ENCODE results near the gene PPP1R1B.

Gene PPP1R1B

DNA sequence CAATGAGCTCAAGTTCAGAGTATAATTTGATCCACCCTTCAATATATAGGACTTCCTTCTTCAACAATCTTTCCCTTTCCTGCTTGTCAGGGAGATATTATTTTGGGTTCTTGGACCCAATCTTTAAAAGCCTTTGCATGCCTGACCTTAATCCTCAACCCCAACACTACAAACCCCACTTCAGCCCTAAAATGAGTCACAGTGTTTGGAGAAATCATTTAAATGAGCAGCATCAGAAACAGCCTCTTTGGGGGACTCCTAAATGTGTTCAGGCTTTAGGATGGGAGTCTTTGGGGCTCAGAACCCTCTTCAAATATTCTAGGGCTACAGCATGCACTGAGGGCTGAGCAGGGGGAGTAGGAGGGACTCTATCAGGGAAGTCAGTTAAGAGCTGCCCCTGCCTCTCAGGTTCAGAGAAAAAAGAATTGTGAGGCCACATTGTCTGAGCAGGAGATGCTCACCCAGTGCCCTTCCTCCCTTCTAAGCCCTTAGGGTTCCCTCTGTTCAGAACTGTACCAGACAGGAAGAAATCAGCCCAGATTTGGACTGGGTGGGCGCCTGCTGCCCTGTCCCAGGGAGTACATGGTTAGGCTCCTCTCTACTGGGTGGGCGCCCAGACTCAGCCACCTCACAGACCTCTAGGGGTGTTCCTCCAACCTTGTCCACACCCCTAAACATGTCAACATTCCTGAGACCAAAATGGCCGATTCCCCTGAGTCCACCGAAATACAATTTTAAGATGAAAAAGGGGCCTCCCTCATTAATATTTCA lies 24.0 kb upstream of the PPP1R1B start:
- H3K27ac ChIP-seq (ENCODE audit: low read depth, low read length): no peak overlapping the region
- no peak overlapping the region for H3K4me3 ChIP-seq (ENCODE audit: low read length)
- H3K36me3 ChIP-seq (ENCODE audit: control insufficient read depth, insufficient read depth, low read length): no peaks in the 10 kb centered on the region
- H3K27me3 ChIP-seq (ENCODE audit: control insufficient read depth, insufficient read depth, low read length): peaks cover 60% of the 10 kb centered on the region
- H3K4me1 ChIP-seq (ENCODE audit: control insufficient read depth, insufficient read depth, low read length): no peaks in the 10 kb centered on the region
- no peak overlapping the region for H3K9ac ChIP-seq (ENCODE audit: low read length)

DNA sequence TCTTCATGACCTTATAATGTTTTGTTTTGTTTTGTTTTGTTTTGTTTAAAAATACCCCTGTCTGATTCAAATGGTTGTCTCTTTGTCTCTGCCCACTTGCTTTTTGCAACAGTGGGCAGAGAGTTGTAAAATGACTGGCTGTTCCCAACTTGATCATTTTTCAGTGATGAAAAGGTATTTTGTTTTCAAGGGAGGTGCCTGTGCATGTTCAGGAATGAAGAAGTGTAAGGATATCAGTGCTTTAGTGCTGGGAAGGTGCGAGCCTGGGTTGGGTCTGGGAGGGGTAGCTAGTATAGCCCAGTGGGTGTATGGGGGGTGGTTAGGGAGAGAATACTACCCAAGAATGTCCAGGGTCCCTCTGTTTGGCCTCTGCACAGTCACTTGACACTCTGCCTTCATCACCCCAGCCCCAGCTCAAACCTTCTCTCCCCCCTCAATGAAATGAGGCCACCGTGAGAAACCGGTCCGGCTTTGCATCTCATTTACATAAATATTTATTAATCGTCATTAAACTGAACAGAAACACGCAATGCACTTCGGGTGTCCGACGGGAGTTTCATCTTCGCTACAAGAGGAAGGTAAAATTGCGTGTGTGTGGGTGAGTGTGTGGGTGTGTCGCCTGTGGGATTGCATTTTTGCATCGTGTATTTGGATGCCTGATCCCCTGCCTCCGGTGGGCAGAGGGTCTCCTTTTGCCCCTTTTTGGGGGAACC lies 23.3 kb upstream of the PPP1R1B start:
- Histone ChIP-seq H3K4me3 (ENCODE audit: low read length) (no peak overlapping the region), H3K36me3 (ENCODE audit: control insufficient read depth, insufficient read depth, low read length) (no peaks in the 10 kb centered on the region), H3K27me3 (ENCODE audit: control insufficient read depth, insufficient read depth, low read length) (peaks cover 59% of the 10 kb centered on the region), H3K9ac (ENCODE audit: low read length) (no peak overlapping the region), H3K27ac (ENCODE audit: low read depth, low read length) (no peak overlapping the region), H3K4me1 (ENCODE audit: control insufficient read depth, insufficient read depth, low read length) (no peaks in the 10 kb centered on the region)

DNA sequence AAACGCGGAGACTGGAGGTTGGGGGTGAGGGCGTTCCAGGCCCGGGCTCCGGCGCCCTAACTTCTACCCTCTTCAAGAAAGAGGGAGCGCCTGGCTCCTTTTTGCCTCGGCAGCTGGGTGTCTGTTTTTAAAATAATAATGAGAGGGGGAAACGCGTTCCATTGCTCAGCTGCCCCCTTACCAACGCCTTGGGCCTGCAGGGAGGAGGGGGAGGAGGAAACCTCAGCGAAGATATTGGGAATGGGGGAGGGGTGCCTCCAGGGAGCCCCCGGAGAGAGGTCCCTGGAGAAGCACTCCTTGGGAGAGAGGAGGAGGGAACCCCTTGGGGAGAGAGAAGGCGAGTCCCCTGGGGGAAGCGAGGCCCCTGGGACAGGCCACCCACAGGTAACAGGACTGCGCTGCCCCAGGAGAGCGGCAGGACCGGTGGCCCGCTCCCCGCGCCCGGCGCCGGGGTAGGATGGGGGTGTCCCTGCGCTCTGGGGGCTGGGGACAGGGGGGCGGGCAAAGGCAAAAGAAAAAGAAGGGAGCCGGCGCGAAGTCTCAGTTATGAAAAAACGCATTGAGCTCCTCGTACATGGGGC lies 21.8 kb upstream of the PPP1R1B start:
- H3K36me3 ChIP-seq (ENCODE audit: control insufficient read depth, insufficient read depth, low read length): no peaks in the 10 kb centered on the region
- no peak overlapping the region for H3K27ac ChIP-seq (ENCODE audit: low read depth, low read length)
- H3K4me3 ChIP-seq (ENCODE audit: low read length): no peak overlapping the region
- H3K4me1 ChIP-seq (ENCODE audit: control insufficient read depth, insufficient read depth, low read length): no peaks in the 10 kb centered on the region
- H3K27me3 ChIP-seq (ENCODE audit: control insufficient read depth, insufficient read depth, low read length): peaks cover 55% of the 10 kb centered on the region
- H3K9ac ChIP-seq (ENCODE audit: low read length): no peak overlapping the region

DNA sequence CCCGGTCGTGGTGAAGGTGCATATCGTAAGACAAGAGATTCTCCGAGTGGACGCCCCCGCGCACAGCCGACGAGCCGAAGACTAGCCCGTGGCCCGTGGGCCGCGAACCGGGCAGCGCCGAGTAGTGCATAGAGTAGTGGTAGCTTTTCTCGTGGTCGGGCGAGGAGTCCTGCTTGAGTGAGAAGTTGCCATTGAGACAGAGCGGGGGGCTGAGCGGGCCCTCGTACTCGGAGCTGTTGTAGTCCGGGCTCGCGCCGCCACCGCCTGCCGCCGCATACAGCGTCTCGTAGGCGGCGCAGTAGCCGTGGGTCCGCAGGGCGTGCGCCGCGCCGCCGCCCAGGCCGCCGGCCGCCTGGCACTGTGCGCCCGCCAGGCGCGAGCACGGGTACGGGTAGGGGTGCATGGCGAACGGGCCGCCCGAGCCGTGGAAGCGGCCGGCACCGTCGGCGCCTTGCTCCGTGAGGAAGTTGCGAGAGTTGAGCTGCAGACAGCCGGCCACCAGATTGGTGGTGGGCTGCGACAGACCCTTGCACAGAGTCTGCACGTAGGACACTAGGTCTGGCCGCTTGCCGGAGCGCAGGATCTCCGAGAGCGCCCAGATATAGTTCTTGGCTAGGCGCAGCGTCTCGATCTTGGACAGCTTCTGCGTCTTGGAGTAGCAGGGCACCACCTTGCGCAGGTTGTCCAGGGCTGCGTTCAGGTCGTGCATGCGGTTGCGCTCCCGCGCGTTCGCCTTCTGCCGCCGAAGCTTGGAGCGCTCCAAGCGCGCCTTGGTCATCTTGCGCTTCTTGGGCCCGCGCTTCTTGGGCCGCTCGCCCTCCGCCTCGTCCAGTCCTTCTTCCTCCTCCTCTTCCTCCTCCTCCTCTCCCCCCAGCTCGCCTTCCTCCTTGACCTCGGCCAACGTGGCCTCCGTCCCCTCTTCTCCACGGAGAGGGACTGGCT lies 21.0 kb upstream of the PPP1R1B start:
- H3K27ac ChIP-seq (ENCODE audit: low read depth, low read length): no peak overlapping the region
- no peaks in the 10 kb centered on the region for H3K36me3 ChIP-seq (ENCODE audit: control insufficient read depth, insufficient read depth, low read length)
- no peaks in the 10 kb centered on the region for H3K4me1 ChIP-seq (ENCODE audit: control insufficient read depth, insufficient read depth, low read length)
- peak overlapping the region; percentile 46 for H3K4me3 ChIP-seq (ENCODE audit: low read length)
- no peak overlapping the region for H3K9ac ChIP-seq (ENCODE audit: low read length)
- peaks cover 50% of the 10 kb centered on the region for H3K27me3 ChIP-seq (ENCODE audit: control insufficient read depth, insufficient read depth, low read length)

DNA sequence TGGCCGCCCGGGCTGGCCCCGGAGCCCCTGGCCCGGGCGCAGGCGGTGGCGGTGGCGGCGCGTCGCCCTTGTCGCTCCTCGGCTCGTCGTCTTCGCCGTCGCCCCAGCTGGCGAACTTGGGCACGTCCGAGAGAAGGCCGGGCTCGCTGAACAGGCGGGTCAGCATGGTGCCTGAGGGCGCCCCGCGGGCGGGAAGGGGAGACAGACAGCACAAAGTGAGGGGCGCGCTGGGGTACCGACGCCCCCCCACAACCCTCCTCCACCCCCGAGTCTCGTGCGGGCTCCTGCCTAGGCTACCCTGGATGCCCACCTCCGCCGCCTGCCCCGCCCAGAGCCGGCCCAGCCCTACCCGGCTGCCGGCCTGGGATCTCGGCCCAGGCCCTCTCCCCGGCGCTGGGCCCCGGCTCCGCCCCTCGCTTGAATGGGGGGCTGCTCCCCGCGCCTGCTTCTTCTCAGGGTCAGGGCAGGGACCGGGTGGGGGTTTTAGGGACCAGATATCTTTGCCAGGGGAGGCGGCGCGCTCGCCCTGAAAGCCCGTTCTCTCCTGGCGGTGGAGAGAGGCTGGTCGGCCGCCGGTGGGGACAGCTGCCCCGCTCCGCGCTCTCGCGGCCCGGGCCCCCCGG lies 20.2 kb upstream of the PPP1R1B start:
- no peak overlapping the region for H3K27ac ChIP-seq (ENCODE audit: low read depth, low read length)
- H3K4me3 ChIP-seq (ENCODE audit: low read length): peak overlapping the region; percentile 46
- H3K4me1 ChIP-seq (ENCODE audit: control insufficient read depth, insufficient read depth, low read length): no peaks in the 10 kb centered on the region
- peaks cover 45% of the 10 kb centered on the region for H3K27me3 ChIP-seq (ENCODE audit: control insufficient read depth, insufficient read depth, low read length)
- no peak overlapping the region for H3K9ac ChIP-seq (ENCODE audit: low read length)
- no peaks in the 10 kb centered on the region for H3K36me3 ChIP-seq (ENCODE audit: control insufficient read depth, insufficient read depth, low read length)

DNA sequence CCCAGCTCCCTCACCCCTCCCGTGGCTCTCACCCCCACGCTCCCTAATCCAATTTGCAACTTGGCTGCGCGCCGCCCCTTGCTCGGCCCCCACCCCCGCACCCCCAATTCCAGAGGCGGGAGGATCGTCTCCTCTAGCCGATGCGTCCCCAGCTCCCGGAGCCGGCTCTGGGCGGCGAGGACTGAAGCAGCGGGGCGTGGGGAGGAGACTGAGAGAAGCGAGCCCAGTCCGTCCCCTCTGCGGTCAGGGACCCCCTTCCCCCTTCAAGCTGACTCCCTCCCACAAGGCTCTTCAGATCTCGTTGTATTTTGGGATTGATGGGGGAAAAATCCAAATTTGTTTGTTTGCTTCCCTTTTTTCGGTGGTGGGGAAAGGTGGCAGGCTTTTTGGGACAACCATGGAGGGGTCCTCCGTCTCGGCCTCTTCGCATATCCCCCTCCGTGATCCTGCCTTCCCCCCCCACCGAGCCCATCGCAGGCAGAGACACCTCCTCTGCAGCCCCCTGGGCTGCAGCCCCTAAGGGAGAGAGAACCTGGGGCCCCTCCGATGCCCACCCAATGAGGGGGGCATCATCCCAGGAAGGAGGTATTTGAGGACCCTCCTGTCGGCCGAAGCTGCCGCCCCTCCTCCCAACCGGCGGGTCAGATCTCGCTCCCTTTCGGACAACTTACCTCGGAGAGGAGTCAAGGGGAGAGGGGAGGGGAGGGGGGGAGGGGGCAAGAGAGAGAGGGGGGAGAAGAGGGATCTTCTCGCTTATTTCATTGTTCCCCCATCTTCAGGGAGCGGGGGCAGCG lies 19.5 kb upstream of the PPP1R1B start:
- H3K36me3 ChIP-seq (ENCODE audit: control insufficient read depth, insufficient read depth, low read length): no peaks in the 10 kb centered on the region
- no peak overlapping the region for H3K9ac ChIP-seq (ENCODE audit: low read length)

DNA sequence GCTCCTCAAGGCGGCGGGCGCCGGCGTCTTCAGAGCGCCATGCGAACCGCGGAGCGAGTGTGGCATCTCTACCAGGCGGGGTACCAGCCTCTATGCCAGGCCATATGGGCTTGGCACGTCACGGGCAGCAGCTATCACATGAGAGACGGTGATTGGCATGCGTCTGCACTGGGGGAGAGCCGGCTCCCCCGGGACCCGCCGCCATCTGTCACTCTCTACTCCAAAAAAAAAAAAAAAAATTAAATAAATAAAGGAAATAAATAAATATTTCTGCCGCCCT lies 19.0 kb upstream of the PPP1R1B start, which contains the start of gene NEUROD2:
TSS of gene NEUROD2 (minus strand) at position 70 of the 280 bp plus-strand sequence. CDS start 1,321 bp downstream, outside the sequence.
- Histone ChIP-seq H3K27ac (ENCODE audit: low read depth, low read length) (no peak within 1 kb of the TSS), H3K4me3 (ENCODE audit: low read length) (no peak within 1 kb of the TSS), H3K4me1 (ENCODE audit: control insufficient read depth, insufficient read depth, low read length) (no peaks in the 10 kb centered on the region), H3K9ac (ENCODE audit: low read length) (no peak within 1 kb of the TSS), H3K27me3 (ENCODE audit: control insufficient read depth, insufficient read depth, low read length) (peaks cover 42% of the 10 kb centered on the region), H3K36me3 (ENCODE audit: control insufficient read depth, insufficient read depth, low read length) (no peaks in the 10 kb centered on the region)

More for the DNA sequence above, 19.5 kb upstream of the PPP1R1B start:
- H3K27me3 ChIP-seq (ENCODE audit: control insufficient read depth, insufficient read depth, low read length): peaks cover 44% of the 10 kb centered on the region
- H3K27ac ChIP-seq (ENCODE audit: low read depth, low read length): no peak overlapping the region
- H3K4me1 ChIP-seq (ENCODE audit: control insufficient read depth, insufficient read depth, low read length): no peaks in the 10 kb centered on the region
- no peak overlapping the region for H3K4me3 ChIP-seq (ENCODE audit: low read length)

DNA sequence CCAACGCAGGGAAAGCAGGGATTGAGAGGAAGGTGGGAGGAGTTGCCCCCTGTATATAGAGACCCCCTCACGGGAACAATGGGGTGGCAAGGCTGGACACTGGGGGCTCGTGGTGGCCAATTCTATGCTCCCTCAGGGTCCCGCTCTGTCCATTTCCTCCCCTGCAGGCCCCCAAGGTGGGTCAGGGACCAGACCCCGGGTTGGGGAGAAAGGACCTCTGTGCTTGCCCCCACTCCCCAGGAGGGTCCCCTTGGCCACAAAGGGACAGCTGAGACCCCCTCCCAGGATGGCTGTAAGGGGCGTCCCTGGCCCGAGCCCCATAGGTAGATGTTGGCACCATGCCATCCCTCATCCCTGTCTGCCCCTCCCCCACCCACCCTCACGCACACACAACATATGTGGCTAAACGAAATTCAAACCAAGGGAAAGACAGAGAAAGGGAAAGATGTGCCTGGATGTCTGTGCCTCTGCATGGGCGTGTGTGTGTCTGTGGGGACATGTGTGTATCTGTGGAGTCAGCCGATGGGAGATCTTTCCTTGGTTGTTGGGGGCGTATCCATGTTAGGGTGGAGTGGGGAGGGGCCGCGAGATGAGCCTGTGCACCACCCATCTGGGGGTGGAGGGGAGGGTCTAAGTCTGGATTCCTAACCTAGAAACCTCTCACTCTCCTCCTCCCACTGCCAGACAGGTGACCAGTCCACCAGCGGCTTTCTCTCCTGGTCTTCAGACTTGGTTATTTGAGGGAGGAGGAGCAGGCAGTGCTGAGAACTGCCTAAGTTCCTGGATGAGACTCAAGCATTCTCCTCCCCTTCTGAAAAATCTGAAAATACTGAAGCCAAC lies 18.4 kb upstream of the PPP1R1B start:
- no peaks in the 10 kb centered on the region for H3K36me3 ChIP-seq (ENCODE audit: control insufficient read depth, insufficient read depth, low read length)
- no peaks in the 10 kb centered on the region for H3K4me1 ChIP-seq (ENCODE audit: control insufficient read depth, insufficient read depth, low read length)
- peaks cover 40% of the 10 kb centered on the region for H3K27me3 ChIP-seq (ENCODE audit: control insufficient read depth, insufficient read depth, low read length)
- H3K9ac ChIP-seq (ENCODE audit: low read length): no peak overlapping the region
- no peak overlapping the region for H3K4me3 ChIP-seq (ENCODE audit: low read length)
- H3K27ac ChIP-seq (ENCODE audit: low read depth, low read length): no peak overlapping the region

DNA sequence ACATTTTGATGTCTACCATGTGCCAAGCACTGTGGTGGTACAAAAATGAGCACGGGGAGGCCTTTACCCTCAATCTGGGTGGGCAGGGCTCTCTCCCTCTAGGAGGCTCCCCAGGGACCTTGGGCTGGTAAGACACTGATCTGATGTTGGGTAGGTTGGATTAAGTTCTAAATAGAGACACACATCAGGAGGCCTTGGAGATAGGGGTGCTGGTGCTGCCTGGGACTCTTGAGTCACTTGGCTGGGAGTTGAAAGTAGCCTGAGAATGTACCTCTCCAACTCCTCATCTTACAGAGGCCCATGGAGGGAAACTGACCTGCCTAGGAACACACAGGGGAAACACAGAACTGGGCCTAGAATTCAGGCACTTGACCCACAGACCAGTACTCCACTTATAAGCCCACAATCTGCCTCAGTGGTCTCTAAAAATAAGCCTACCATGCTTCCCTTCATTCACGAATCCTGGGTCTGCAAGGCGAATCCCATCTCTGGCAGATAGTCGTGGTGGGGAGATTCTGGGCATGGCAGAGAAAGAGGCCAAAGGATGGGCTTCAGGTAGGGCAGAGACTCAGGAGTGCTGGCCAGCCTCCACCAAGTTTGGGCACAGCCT lies 17.2 kb upstream of the PPP1R1B start:
- Histone ChIP-seq H3K4me3 (ENCODE audit: low read length) (no peak overlapping the region), H3K36me3 (ENCODE audit: control insufficient read depth, insufficient read depth, low read length) (no peaks in the 10 kb centered on the region), H3K4me1 (ENCODE audit: control insufficient read depth, insufficient read depth, low read length) (no peaks in the 10 kb centered on the region), H3K27me3 (ENCODE audit: control insufficient read depth, insufficient read depth, low read length) (peaks cover 35% of the 10 kb centered on the region), H3K9ac (ENCODE audit: low read length) (no peak overlapping the region), H3K27ac (ENCODE audit: low read depth, low read length) (no peak overlapping the region)

DNA sequence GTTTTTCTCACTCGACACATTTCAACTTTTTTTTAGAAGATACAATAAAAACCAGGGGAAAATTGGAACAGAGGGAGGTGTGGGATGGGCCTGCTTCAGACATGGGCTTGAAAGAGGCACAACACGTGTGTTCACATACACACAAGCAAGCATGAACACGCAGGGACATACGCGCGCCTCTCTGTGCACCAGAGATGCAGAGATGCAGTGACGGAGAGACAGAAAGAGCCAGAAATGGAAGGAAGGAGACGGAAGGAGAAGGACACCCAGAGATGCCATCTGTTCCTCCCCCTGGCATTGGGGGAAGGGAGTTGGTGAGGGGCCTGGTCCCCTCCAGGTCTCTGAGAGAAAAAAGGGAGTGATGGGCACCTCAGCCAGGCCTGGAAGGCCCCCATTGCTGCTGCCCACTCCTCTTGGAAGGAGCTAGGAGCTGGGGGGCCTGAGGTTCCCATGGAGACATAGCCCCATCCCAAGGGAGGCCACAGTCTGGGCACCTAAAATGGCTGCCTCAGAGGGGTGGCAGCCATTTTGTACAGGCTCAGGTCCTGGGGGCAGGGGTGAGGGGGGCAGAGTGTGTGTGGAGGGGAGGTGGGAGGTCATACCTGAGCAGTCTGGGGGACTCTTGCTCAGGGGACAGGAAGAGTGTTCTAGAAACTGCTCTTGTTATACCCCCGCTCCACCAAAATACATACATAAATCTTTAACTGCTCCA lies 15.2 kb upstream of the PPP1R1B start:
- Histone ChIP-seq H3K9ac (ENCODE audit: low read length) (no peak overlapping the region), H3K27ac (ENCODE audit: low read depth, low read length) (no peak overlapping the region), H3K4me3 (ENCODE audit: low read length) (no peak overlapping the region), H3K36me3 (ENCODE audit: control insufficient read depth, insufficient read depth, low read length) (no peaks in the 10 kb centered on the region), H3K4me1 (ENCODE audit: control insufficient read depth, insufficient read depth, low read length) (no peaks in the 10 kb centered on the region), H3K27me3 (ENCODE audit: control insufficient read depth, insufficient read depth, low read length) (peaks cover 24% of the 10 kb centered on the region)
